Measurements from ENCODE around the gene ERH. TPM values are rescaled to one million over a fixed set of nuclear protein-coding genes. Genes with fewer than 3 reads are reported as not detected.

Gene ERH
- total RNA-seq, 2 donors from 2014 or later, result 35.5 to 64.6 TPM

- H3K4me3 ChIP-seq, result no peak overlapping the region
- no peaks in the 10 kb centered on the region for H3K9me3 ChIP-seq
- TF ChIP-seq, protein P1, sequence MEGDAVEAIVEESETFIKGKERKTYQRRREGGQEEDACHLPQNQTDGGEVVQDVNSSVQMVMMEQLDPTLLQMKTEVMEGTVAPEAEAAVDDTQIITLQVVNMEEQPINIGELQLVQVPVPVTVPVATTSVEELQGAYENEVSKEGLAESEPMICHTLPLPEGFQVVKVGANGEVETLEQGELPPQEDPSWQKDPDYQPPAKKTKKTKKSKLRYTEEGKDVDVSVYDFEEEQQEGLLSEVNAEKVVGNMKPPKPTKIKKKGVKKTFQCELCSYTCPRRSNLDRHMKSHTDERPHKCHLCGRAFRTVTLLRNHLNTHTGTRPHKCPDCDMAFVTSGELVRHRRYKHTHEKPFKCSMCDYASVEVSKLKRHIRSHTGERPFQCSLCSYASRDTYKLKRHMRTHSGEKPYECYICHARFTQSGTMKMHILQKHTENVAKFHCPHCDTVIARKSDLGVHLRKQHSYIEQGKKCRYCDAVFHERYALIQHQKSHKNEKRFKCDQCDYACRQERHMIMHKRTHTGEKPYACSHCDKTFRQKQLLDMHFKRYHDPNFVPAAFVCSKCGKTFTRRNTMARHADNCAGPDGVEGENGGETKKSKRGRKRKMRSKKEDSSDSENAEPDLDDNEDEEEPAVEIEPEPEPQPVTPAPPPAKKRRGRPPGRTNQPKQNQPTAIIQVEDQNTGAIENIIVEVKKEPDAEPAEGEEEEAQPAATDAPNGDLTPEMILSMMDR (IDR thresholded peaks at IDR 0.05), result peak in 3 of 7 experiments; percentile 19 to 45 (median 34)
- no peak for TF ChIP-seq POLR2A (IDR thresholded peaks at IDR 0.05)
- peak; percentile 60 for ATAC-seq
- no peak overlapping the region for H3K27ac ChIP-seq
- no peaks in the 10 kb centered on the region for H3K4me1 ChIP-seq
- peak in 2 of 4 donors; percentile 24 to 31 for DNase-seq
- 45 to 47% methylated on average over 9 of the region's 9 CpGs for WGBS, 2 donors
- intact Hi-C loops (cut with DNase I), result no loop called here
- H3K27me3 ChIP-seq, result no peaks in the 10 kb centered on the region
- H3K36me3 ChIP-seq (replicated peaks in 1 of 2; ENCODE audit: insufficient read depth in 1 of 2, low read depth in 2 of 2), result no peaks in the 10 kb centered on the region
Measured at GRCh38 chr14:69363055-69363454, 35.0 kb downstream of the ERH start.

- 71 to 81% methylated on average over 5 to 7 of the region's 7 CpGs for WGBS, 2 donors
- H3K36me3 ChIP-seq (replicated peaks in 1 of 2; ENCODE audit: insufficient read depth in 1 of 2, low read depth in 2 of 2), result no peaks in the 10 kb centered on the region
- no peak overlapping the region for H3K27ac ChIP-seq
- H3K27me3 ChIP-seq, result no peaks in the 10 kb centered on the region
- TF ChIP-seq POLR2A (IDR thresholded peaks at IDR 0.05), result no peak
- TF ChIP-seq, protein P1 (IDR thresholded peaks at IDR 0.05), result no peak
- DNase-seq (no peak), ATAC-seq (no peak)
- no peak overlapping the region for H3K4me3 ChIP-seq
- H3K9me3 ChIP-seq, result no peaks in the 10 kb centered on the region
- intact Hi-C loops (cut with DNase I), result no loop called here
- H3K4me1 ChIP-seq, result no peaks in the 10 kb centered on the region
Measured at GRCh38 chr14:69360438-69361108, 37.5 kb downstream of the ERH start.

GRCh38 chr14:69358966-69359365 is 39.1 kb downstream of the ERH start:
- H3K27ac ChIP-seq, result no peak overlapping the region
- DNase-seq (no peak), ATAC-seq (no peak)
- intact Hi-C loops (cut with DNase I), result no loop called here
- WGBS, 2 donors, result 86 to 87% methylated on average over 3 of the region's 3 CpGs
- H3K36me3 ChIP-seq (replicated peaks in 1 of 2; ENCODE audit: insufficient read depth in 1 of 2, low read depth in 2 of 2), result no peaks in the 10 kb centered on the region
- no peak overlapping the region for H3K4me3 ChIP-seq
- no peak for TF ChIP-seq POLR2A (IDR thresholded peaks at IDR 0.05)
- no peaks in the 10 kb centered on the region for H3K27me3 ChIP-seq
- H3K4me1 ChIP-seq, result no peaks in the 10 kb centered on the region
- no peaks in the 10 kb centered on the region for H3K9me3 ChIP-seq

DNA sequence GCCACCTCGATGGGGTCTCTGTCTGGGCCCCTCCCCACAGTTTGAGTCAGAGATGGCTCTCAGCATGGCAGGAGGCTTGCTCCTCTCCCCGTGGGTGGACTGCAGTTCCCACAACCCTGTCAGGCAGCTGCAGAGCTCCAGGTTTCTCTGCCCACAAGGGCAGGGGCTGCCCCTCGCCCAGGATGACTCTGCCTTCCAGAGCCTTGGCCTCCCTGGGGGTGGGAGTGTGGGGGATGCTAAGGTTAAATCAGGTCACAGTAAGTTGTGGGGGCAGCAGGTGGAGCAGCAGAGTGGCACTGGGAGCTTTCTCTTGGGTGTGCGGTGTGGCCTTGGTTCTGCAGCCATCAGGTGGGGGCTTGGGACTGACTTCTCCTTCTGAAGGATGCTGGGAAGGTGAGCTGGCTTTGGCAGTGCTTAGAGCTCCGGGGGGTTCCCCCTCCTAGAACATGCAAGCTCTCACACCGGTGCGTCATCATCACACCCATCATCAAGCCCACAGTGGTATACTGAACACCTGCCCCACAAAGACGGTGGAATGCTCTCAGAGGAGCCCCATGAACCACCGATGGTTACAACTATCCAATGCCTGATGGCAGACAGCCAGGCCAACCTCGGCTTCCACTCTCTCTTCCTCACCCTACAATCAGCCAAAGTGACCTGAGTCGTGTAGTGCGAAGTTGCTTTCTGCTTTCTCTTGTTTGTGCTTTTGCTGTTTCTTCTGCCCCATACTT is 39.7 kb downstream of the ERH start:
- 55 to 81% methylated on average over 8 to 11 of the region's 12 CpGs for WGBS, 2 donors
- Histone ChIP-seq H3K4me3 (no peak overlapping the region), H3K27me3 (no peaks in the 10 kb centered on the region), H3K27ac (no peak overlapping the region), H3K4me1 (no peaks in the 10 kb centered on the region), H3K9me3 (no peaks in the 10 kb centered on the region), H3K36me3 (replicated peaks in 1 of 2; ENCODE audit: insufficient read depth in 1 of 2, low read depth in 2 of 2) (no peaks in the 10 kb centered on the region)
- no peak for DNase-seq
- intact Hi-C loops (cut with DNase I), result no loop called here
- no peak for TF ChIP-seq POLR2A (IDR thresholded peaks at IDR 0.05)
- TF ChIP-seq, protein P1 (IDR thresholded peaks at IDR 0.05), result no peak
- ATAC-seq, result no peak

DNA sequence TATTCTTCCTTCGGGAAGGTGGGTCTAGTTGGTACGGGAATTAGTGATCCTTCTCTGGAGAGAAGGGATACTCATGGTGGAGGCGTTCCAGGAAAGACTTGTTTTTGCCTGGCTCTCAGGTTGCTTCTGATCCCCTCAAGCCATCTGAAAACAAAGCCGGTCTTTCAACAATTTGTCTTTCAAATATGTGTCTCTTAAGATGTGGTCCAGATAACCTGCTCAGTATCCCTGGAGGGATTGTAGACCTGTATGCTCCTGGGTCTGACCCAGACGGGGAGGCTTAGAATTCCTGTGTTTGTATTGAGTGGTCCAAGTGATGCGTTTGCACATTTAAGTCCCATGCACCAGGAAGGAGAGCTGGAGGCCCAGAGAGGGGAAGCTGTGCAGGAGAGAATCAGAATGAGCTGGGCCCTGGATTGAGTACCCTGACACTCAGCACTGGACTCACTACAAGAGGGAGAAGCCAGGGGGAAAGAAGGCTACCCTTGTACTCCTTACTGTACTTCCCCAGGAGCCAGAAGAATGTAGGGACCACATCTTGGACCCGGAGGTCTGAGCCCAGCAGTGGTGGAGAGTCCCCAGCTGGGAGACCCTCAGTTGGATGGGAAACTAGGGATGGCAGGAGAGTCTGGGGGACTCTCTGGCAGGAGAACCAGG is 40.4 kb downstream of the ERH start:
- Histone ChIP-seq H3K4me1 (no peaks in the 10 kb centered on the region), H3K36me3 (replicated peaks in 1 of 2; ENCODE audit: insufficient read depth in 1 of 2, low read depth in 2 of 2) (no peaks in the 10 kb centered on the region), H3K9me3 (no peaks in the 10 kb centered on the region), H3K4me3 (no peak overlapping the region), H3K27ac (no peak overlapping the region), H3K27me3 (no peaks in the 10 kb centered on the region)
- intact Hi-C loops (cut with DNase I), result no loop called here
- DNase-seq (no peak), ATAC-seq (no peak)
- WGBS, 2 donors, result 69 to 83% methylated on average over 7 of the region's 7 CpGs
- TF ChIP-seq, protein P1 (IDR thresholded peaks at IDR 0.05), result no peak
- no peak for TF ChIP-seq POLR2A (IDR thresholded peaks at IDR 0.05)
